CD8-positive, alpha-beta memory T cell (primary cell): ENCODE measurements around the gene IRF5. TPM values are rescaled to one million over a fixed set of nuclear protein-coding genes. Genes with fewer than 3 reads are reported as not detected.

ENCODE experiments used
- CTCF ChIA-PET: fragments of 350-600 bp; sonication (Branson Sonifier 250); formaldehyde crosslinking; loops from one replicate; lab custom pipeline; 2021; ENCODE audit warnings: antibody characterized with exemption; lab: Charles Lee
- POLR2A ChIA-PET: fragments of 350-600 bp; sonication (Branson Sonifier 250); formaldehyde crosslinking; loops from one replicate; lab custom pipeline; 2021; ENCODE audit warnings: antibody characterized with exemption; lab: Charles Lee
- DNase-seq, 5 donors: peaks; one replicate each; pipeline versions ENCODE4 v3.0.0 to v3.0.0-alpha.2; 2020 to 2022; ENCODE audit warnings: mixed read lengths in 1 of 5
- H3K27ac ChIP-seq: one replicate; pipeline ENCODE4 v1.7.0; 2013; ENCODE audit warnings: low read depth, mild to moderate bottlenecking, low read length, moderate library complexity
- H3K27me3 ChIP-seq: 2 replicates; pipeline ENCODE4 v1.7.0; 2013; ENCODE audit warnings: low read length, mild to moderate bottlenecking; ENCODE audit not compliant: insufficient read depth, poor library complexity, severe bottlenecking
- H3K36me3 ChIP-seq: 2 replicates; pipeline ENCODE4 v1.7.0; 2013; ENCODE audit warnings: mild to moderate bottlenecking, low read length, moderate library complexity; ENCODE audit not compliant: insufficient read depth
- H3K4me1 ChIP-seq: 2 replicates; pipeline ENCODE4 v1.7.0; 2013; ENCODE audit warnings: mild to moderate bottlenecking, low read length, moderate library complexity; ENCODE audit not compliant: insufficient read depth
- H3K4me3 ChIP-seq: 2 replicates; pipeline ENCODE4 v1.7.0; 2013; ENCODE audit warnings: mild to moderate bottlenecking, low read length
- H3K9me3 ChIP-seq: 2 replicates; pipeline ENCODE4 v1.7.0; 2013; ENCODE audit warnings: mild to moderate bottlenecking, low read length
- H3K27ac Mint-ChIP-seq, 8 donors: one replicate each; pipeline ENCODE4 v1.8.0; 2020 to 2021; ENCODE audit warnings: mixed read lengths in 8 of 8, mild to moderate bottlenecking in 6 of 8, inconsistent platforms in 3 of 8, moderate library complexity in 3 of 8
- H3K27me3 Mint-ChIP-seq, 2 donors: one replicate each; pipeline ENCODE4 v1.8.0; 2020 to 2021; ENCODE audit warnings: mixed read lengths in 2 of 2, mild to moderate bottlenecking in 1 of 2, moderate library complexity in 1 of 2
- H3K36me3 Mint-ChIP-seq, 3 donors: one replicate each; pipeline ENCODE4 v1.8.0; 2020 to 2021; ENCODE audit warnings: mixed read lengths in 3 of 3, inconsistent platforms in 1 of 3, mild to moderate bottlenecking in 1 of 3
- H3K4me1 Mint-ChIP-seq, 3 donors: one replicate each; pipeline ENCODE4 v1.8.0; 2020 to 2021; ENCODE audit warnings: mixed read lengths in 3 of 3, inconsistent platforms in 1 of 3, mild to moderate bottlenecking in 1 of 3
- H3K4me3 Mint-ChIP-seq, 7 donors: one replicate each; pipeline ENCODE4 v1.8.0; 2020 to 2021; ENCODE audit warnings: mixed read lengths in 7 of 7, mild to moderate bottlenecking in 6 of 7, moderate library complexity in 4 of 7, inconsistent platforms in 2 of 7
- H3K9me3 Mint-ChIP-seq, 5 donors: one replicate each; pipeline ENCODE4 v1.8.0; 2020 to 2022; ENCODE audit warnings: mixed read lengths in 5 of 5, mild to moderate bottlenecking in 3 of 5, moderate library complexity in 2 of 5, inconsistent platforms in 1 of 5
- polyA plus RNA-seq: library from polyadenylated mRNA; unstranded; fragments of 300-500 nt; fragmentation: Illumina TruSeq; gene quantifications from one replicate; pipeline ENCODE4 v1.2.3, GENCODE V29; 2021
- total RNA-seq, 2 experiments: library from RNA; stranded (reverse); gene quantifications; one replicate each; pipeline ENCODE4 v1.2.3, GENCODE V29; 2021

IRF5 gene
- total and polyA plus RNA-seq, 3 experiments from 2014 or later: 7.1 to 15.2 (median 7.8) TPM

GRCh38 chr7:128948312-128948973, 10.7 kb downstream of the IRF5 start:
- CTCF ChIA-PET: interaction anchor here (0.6 to 1.5 kb wide), 2 partner anchors 10 to 84 kb away, joined by 3 to 6 read pairs; no protein-coding TSS in a partner anchor
- H3K27me3 Mint-ChIP-seq: no peaks in the 10 kb centered on the region
- POLR2A ChIA-PET: no interaction called here
- H3K4me3 ChIP-seq: no peak overlapping the region
- no peak for DNase-seq
- H3K36me3 ChIP-seq: peaks cover 4% of the 10 kb centered on the region
- H3K9me3 ChIP-seq: no peaks in the 10 kb centered on the region
- H3K4me1 Mint-ChIP-seq: no peaks in the 10 kb centered on the region
- no peaks in the 10 kb centered on the region for H3K4me1 ChIP-seq
- peaks cover 0 to 25% (median 7%) of the 10 kb centered on the region in 3 donors for H3K36me3 Mint-ChIP-seq
- H3K4me3 Mint-ChIP-seq: no peak overlapping the region
- no peaks in the 10 kb centered on the region for H3K27me3 ChIP-seq
- H3K27ac Mint-ChIP-seq: peak overlapping the region in 2 of 8 donors; percentile 50 to 63
- no peak overlapping the region for H3K27ac ChIP-seq
- no peaks in the 10 kb centered on the region for H3K9me3 Mint-ChIP-seq

GRCh38 chr7:128948976-128949760, 11.4 kb downstream of the IRF5 start:
- H3K27ac Mint-ChIP-seq: peak overlapping the region in 3 of 8 donors; percentile 12 to 63 (median 50)
- no peaks in the 10 kb centered on the region for H3K4me1 Mint-ChIP-seq
- ChIA-PET POLR2A (no interaction called here), CTCF (interaction anchor here (0.6 to 1.5 kb wide), 2 partner anchors 10 to 85 kb away, joined by 3 to 6 read pairs; no protein-coding TSS in a partner anchor)
- H3K36me3 Mint-ChIP-seq: peaks cover 0 to 32% (median 7%) of the 10 kb centered on the region in 3 donors
- no peaks in the 10 kb centered on the region for H3K4me1 ChIP-seq
- no peak overlapping the region for H3K27ac ChIP-seq
- no peaks in the 10 kb centered on the region for H3K27me3 ChIP-seq
- H3K4me3 Mint-ChIP-seq: no peak overlapping the region
- peaks cover 4% of the 10 kb centered on the region for H3K36me3 ChIP-seq
- no peak for DNase-seq
- H3K9me3 Mint-ChIP-seq: no peaks in the 10 kb centered on the region
- H3K4me3 ChIP-seq: no peak overlapping the region
- no peaks in the 10 kb centered on the region for H3K27me3 Mint-ChIP-seq
- no peaks in the 10 kb centered on the region for H3K9me3 ChIP-seq

GRCh38 chr7:128951296-128951695, 13.6 kb downstream of the IRF5 start:
- H3K9me3 ChIP-seq: no peaks in the 10 kb centered on the region
- no peaks in the 10 kb centered on the region for H3K27me3 ChIP-seq
- Mint-ChIP-seq H3K4me3 (no peak overlapping the region), H3K36me3 (peaks cover 0 to 53% (median 9%) of the 10 kb centered on the region in 3 donors), H3K27ac (peak overlapping the region in 4 of 8 donors; percentile 12 to 70 (median 52)), H3K9me3 (no peaks in the 10 kb centered on the region), H3K4me1 (no peaks in the 10 kb centered on the region), H3K27me3 (no peaks in the 10 kb centered on the region)
- DNase-seq: no peak
- ChIA-PET CTCF (no interaction called here), POLR2A (no interaction called here)
- H3K4me3 ChIP-seq: no peak overlapping the region
- no peaks in the 10 kb centered on the region for H3K4me1 ChIP-seq
- no peak overlapping the region for H3K27ac ChIP-seq
- H3K36me3 ChIP-seq: peaks cover 15% of the 10 kb centered on the region

- Histone ChIP-seq H3K36me3 (peaks cover 34% of the 10 kb centered on the region), H3K4me3 (no peak overlapping the region), H3K9me3 (no peaks in the 10 kb centered on the region), H3K27me3 (no peaks in the 10 kb centered on the region), H3K4me1 (no peaks in the 10 kb centered on the region), H3K27ac (no peak overlapping the region)
- peak overlapping the region in 1 of 8 donors; percentile 64 for H3K27ac Mint-ChIP-seq
- no peaks in the 10 kb centered on the region for H3K27me3 Mint-ChIP-seq
- H3K9me3 Mint-ChIP-seq: no peaks in the 10 kb centered on the region
- H3K4me1 Mint-ChIP-seq: no peaks in the 10 kb centered on the region
- no peak for DNase-seq
- no peak overlapping the region for H3K4me3 Mint-ChIP-seq
- peaks cover 0 to 75% (median 20%) of the 10 kb centered on the region in 3 donors for H3K36me3 Mint-ChIP-seq
- POLR2A ChIA-PET: no interaction called here
- CTCF ChIA-PET: no interaction called here
These were observed 16.4 kb downstream of the IRF5 start for GRCh38 chr7:128954150-128954549.

GRCh38 chr7:128954830-128955802, 17.4 kb downstream of the IRF5 start:
- Histone ChIP-seq H3K27me3 (no peaks in the 10 kb centered on the region), H3K4me3 (no peak overlapping the region), H3K4me1 (no peaks in the 10 kb centered on the region), H3K36me3 (peaks cover 37% of the 10 kb centered on the region), H3K27ac (no peak overlapping the region), H3K9me3 (no peaks in the 10 kb centered on the region)
- H3K4me3 Mint-ChIP-seq: no peak overlapping the region
- H3K4me1 Mint-ChIP-seq: no peaks in the 10 kb centered on the region
- H3K27me3 Mint-ChIP-seq: no peaks in the 10 kb centered on the region
- DNase-seq: no peak
- no peaks in the 10 kb centered on the region for H3K9me3 Mint-ChIP-seq
- H3K36me3 Mint-ChIP-seq: peaks cover 0 to 85% (median 26%) of the 10 kb centered on the region in 3 donors
- POLR2A ChIA-PET: no interaction called here
- H3K27ac Mint-ChIP-seq: peak overlapping the region in 3 of 8 donors; percentile 14 to 83 (median 23)
- CTCF ChIA-PET: interaction anchor here (1.1 kb wide), 1 partner anchor 8 kb away, joined by 3 read pairs; no protein-coding TSS in a partner anchor

GRCh38 chr7:128955981-128956380, 18.3 kb downstream of the IRF5 start:
- Mint-ChIP-seq H3K4me3 (no peak overlapping the region), H3K27ac (no peak overlapping the region), H3K27me3 (no peaks in the 10 kb centered on the region), H3K9me3 (no peaks in the 10 kb centered on the region), H3K4me1 (no peaks in the 10 kb centered on the region), H3K36me3 (peaks cover 0 to 85% (median 27%) of the 10 kb centered on the region in 3 donors)
- no peaks in the 10 kb centered on the region for H3K4me1 ChIP-seq
- no peaks in the 10 kb centered on the region for H3K27me3 ChIP-seq
- ChIA-PET POLR2A (no interaction called here), CTCF (interaction anchor here (1.1 kb wide), 1 partner anchor 9 kb away, joined by 3 read pairs; no protein-coding TSS in a partner anchor)
- no peak overlapping the region for H3K4me3 ChIP-seq
- no peak overlapping the region for H3K27ac ChIP-seq
- no peak for DNase-seq
- H3K36me3 ChIP-seq: peaks cover 37% of the 10 kb centered on the region
- no peaks in the 10 kb centered on the region for H3K9me3 ChIP-seq

GRCh38 chr7:128959296-128959695, 21.6 kb downstream of the IRF5 start:
- POLR2A ChIA-PET: no interaction called here

More at GRCh38 chr7:128959296-128959695, 21.6 kb downstream of the IRF5 start:
- Mint-ChIP-seq H3K9me3 (no peaks in the 10 kb centered on the region), H3K4me1 (peaks cover 0 to 4% (median 3%) of the 10 kb centered on the region in 3 donors), H3K4me3 (no peak overlapping the region), H3K36me3 (peaks cover 0 to 85% (median 30%) of the 10 kb centered on the region in 3 donors), H3K27ac (peak overlapping the region in 1 of 8 donors; percentile 45), H3K27me3 (no peaks in the 10 kb centered on the region)
- H3K27ac ChIP-seq: no peak overlapping the region
- H3K4me3 ChIP-seq: no peak overlapping the region
- DNase-seq: no peak
- no peaks in the 10 kb centered on the region for H3K27me3 ChIP-seq
- H3K36me3 ChIP-seq: peaks cover 49% of the 10 kb centered on the region
- H3K9me3 ChIP-seq: no peaks in the 10 kb centered on the region
- no peaks in the 10 kb centered on the region for H3K4me1 ChIP-seq
- CTCF ChIA-PET: interaction anchor here (1.0 to 1.9 kb wide), 2 partner anchors 11 to 132 kb away, joined by 3 to 6 read pairs; no protein-coding TSS in a partner anchor
